ENCODE results near the gene KRTAP23-1. TPM values are rescaled to one million over a fixed set of nuclear protein-coding genes. Genes with fewer than 3 reads are reported as not detected.

Gene KRTAP23-1
- total RNA-seq, 1 donor from 2014 or later: not detected

DNA sequence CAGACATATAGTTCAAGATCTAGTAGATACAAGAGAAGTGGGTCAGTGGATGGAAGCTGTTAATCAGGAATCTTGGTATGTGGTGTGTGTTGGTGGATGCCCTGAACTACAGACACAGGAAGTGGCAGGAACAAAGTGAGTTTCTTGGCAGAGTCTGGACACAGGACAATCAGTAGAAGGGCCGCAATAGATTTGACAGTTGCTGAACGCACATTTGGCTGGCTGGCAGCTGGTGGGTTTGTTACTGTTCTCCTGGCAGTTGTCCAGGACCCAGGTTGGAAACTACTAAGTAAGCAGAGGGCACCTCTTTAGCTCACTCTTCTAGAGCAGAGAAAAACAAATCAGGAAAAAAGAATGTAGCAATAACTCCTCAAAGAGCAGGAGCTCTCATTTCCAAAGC, 41.5 kb downstream of the KRTAP23-1 start:
- intact Hi-C loops (cut with DNase I): no loop called here
- TF ChIP-seq CTCF (IDR thresholded peaks at IDR 0.05): no peak
- Histone ChIP-seq H3K4me1 (no peaks in the 10 kb centered on the region), H3K36me3 (no peaks in the 10 kb centered on the region), H3K27ac (no peak overlapping the region), H3K9me3 (no peaks in the 10 kb centered on the region), H3K27me3 (no peaks in the 10 kb centered on the region), H3K4me3 (no peak overlapping the region)
- DNase-seq: no peak
- no peak for ATAC-seq

- no peaks in the 10 kb centered on the region for H3K4me1 ChIP-seq
- intact Hi-C loops (cut with DNase I): no loop called here
- no peak overlapping the region for H3K27ac ChIP-seq
- ATAC-seq (no peak), DNase-seq (no peak)
- no peak overlapping the region for H3K4me3 ChIP-seq
- TF ChIP-seq CTCF (IDR thresholded peaks at IDR 0.05): no peak
- H3K9me3 ChIP-seq: no peaks in the 10 kb centered on the region
- no peaks in the 10 kb centered on the region for H3K27me3 ChIP-seq
- no peaks in the 10 kb centered on the region for H3K36me3 ChIP-seq
Measured at GRCh38 chr21:30305136-30305535, 43.3 kb downstream of the KRTAP23-1 start.

Small RNAs within 50 kb of the gene (microRNA-seq; reads per million reads assigned to microRNA genes)
- gene MIR4327 (ENCODE audit: borderline microRNAs expressed): not detected

Other genes starting within 250 kb of the KRTAP23-1 start
- not detected for gene CLDN17, start 181.8 kb downstream of the KRTAP23-1 start, total RNA-seq
- not detected for gene CLDN8, start 132.5 kb downstream of the KRTAP23-1 start, total RNA-seq
- gene KRTAP24-1, start 65.7 kb downstream of the KRTAP23-1 start, total RNA-seq: not detected
- gene KRTAP25-1, start 59.1 kb downstream of the KRTAP23-1 start, total RNA-seq: not detected
- not detected for gene KRTAP26-1, start 28.3 kb downstream of the KRTAP23-1 start, total RNA-seq
- gene KRTAP27-1, start 10.9 kb downstream of the KRTAP23-1 start, total RNA-seq: not detected
- gene KRTAP13-2, start 23.7 kb upstream of the KRTAP23-1 start, total RNA-seq: not detected
- not detected for gene KRTAP13-1, start 47.4 kb upstream of the KRTAP23-1 start, total RNA-seq
- gene KRTAP13-3, start 77.3 kb upstream of the KRTAP23-1 start, total RNA-seq: not detected
- gene KRTAP13-4, start 81.6 kb upstream of the KRTAP23-1 start, total RNA-seq: not detected
- gene KRTAP15-1, start 91.7 kb upstream of the KRTAP23-1 start, total RNA-seq: not detected
- not detected for gene KRTAP19-1, start 131.8 kb upstream of the KRTAP23-1 start, total RNA-seq
- gene KRTAP19-2, start 138.8 kb upstream of the KRTAP23-1 start, total RNA-seq: not detected
- gene KRTAP19-3, start 143.4 kb upstream of the KRTAP23-1 start, total RNA-seq: not detected
- not detected for gene KRTAP19-4, start 148.6 kb upstream of the KRTAP23-1 start, total RNA-seq
- not detected for gene KRTAP19-5, start 153.5 kb upstream of the KRTAP23-1 start, total RNA-seq
- gene KRTAP19-6, start 193.3 kb upstream of the KRTAP23-1 start, total RNA-seq: not detected
- gene KRTAP19-7, start 212.7 kb upstream of the KRTAP23-1 start, total RNA-seq: not detected
- gene KRTAP22-2, start 241.8 kb upstream of the KRTAP23-1 start, total RNA-seq: not detected
- gene KRTAP6-3, start 243.8 kb upstream of the KRTAP23-1 start, total RNA-seq: not detected